OCI-LY7 (cell line): ENCODE results near the gene RPRD1A.

ENCODE experiments used
- EZH2phosphoT487 ChIP-seq: fragments of 200-600 bp; sonication (generic); IDR thresholded peaks from 2 replicates; pipeline ENCODE4 v1.6.1; 2018; ENCODE audit warnings: low read depth, borderline replicate concordance, mild to moderate bottlenecking, mixed run types, antibody characterized with exemption, low read length, moderate library complexity, mixed read lengths
- TF ChIP-seq, protein P1 (sequence below): fragments of 200-600 bp; sonication (generic); conservative IDR thresholded peaks from 2 replicates; pipeline ENCODE4 v1.5.1; 2014; ENCODE audit warnings: mild to moderate bottlenecking, antibody characterized with exemption, low read length, moderate library complexity, mixed read lengths

DNA sequence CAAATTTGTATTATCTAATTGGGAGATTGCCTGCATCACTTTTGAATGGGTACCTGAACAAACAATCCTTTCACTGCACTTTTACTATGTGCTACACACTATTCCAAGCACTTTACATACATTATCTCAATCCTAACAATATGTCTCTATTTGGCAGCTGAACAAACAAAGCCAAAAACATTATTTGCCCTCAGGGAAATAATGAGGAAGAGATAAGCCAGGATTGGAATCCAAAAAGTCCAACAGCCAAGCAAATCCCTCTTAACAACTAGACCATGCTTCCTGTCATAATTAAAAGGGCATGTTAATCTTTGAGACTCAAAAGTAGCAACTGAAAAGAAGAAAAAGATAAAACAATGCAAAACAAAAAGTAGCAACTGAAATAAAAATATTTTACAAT is 32.1 kb downstream of the RPRD1A start:
- TF ChIP-seq, protein P1, sequence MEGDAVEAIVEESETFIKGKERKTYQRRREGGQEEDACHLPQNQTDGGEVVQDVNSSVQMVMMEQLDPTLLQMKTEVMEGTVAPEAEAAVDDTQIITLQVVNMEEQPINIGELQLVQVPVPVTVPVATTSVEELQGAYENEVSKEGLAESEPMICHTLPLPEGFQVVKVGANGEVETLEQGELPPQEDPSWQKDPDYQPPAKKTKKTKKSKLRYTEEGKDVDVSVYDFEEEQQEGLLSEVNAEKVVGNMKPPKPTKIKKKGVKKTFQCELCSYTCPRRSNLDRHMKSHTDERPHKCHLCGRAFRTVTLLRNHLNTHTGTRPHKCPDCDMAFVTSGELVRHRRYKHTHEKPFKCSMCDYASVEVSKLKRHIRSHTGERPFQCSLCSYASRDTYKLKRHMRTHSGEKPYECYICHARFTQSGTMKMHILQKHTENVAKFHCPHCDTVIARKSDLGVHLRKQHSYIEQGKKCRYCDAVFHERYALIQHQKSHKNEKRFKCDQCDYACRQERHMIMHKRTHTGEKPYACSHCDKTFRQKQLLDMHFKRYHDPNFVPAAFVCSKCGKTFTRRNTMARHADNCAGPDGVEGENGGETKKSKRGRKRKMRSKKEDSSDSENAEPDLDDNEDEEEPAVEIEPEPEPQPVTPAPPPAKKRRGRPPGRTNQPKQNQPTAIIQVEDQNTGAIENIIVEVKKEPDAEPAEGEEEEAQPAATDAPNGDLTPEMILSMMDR: no peak
- no peak for TF ChIP-seq EZH2phosphoT487
